ENCODE data around the gene PRSS36.

Gene PRSS36

GRCh38 chr16:31132303-31132979 is 17.4 kb downstream of the PRSS36 start:
- Histone ChIP-seq H3K9me3 (ENCODE audit: control insufficient read depth, insufficient read depth, low read length) (no peaks in the 10 kb centered on the region), H3K36me3 (ENCODE audit: control insufficient read depth, insufficient read depth, low read length) (peaks cover 13% of the 10 kb centered on the region), H3K27ac (ENCODE audit: low read length) (no peak overlapping the region), H3K4me1 (ENCODE audit: control insufficient read depth, insufficient read depth, low read length) (peaks cover 17% of the 10 kb centered on the region), H3K27me3 (ENCODE audit: control insufficient read depth, insufficient read depth, low read length) (no peaks in the 10 kb centered on the region), H3K4me3 (ENCODE audit: low read length) (no peak overlapping the region)
- DNase-seq (ENCODE audit: low read depth, low spot score), result no peak
- WGBS (ENCODE audit: insufficient coverage, insufficient read length), result no CpG with 5 or more reads among the region's 20 CpGs

DNA sequence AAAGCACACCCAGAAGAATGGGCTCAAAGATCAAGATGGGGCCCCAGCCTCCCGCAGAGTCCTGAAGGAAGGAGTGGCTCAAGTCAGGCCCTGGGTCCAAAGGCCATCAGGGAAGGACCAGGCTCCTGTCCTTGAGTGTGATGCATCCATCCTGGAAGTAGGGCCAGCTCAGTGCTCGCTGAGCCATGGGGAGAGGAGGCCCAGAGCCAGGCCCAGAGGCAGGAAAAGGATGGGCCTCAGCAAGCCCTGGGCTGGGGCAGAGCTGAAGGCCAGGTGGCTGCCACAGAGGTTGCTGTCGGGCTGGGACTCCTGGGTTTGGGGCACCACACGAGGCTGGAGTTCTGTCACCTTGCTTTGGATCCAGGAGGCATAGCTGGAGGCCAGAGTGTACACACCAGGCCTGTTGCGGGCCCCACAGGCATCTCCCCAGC is 18.0 kb downstream of the PRSS36 start:
- H3K4me3 ChIP-seq (ENCODE audit: low read length), result no peak overlapping the region
- H3K9me3 ChIP-seq (ENCODE audit: control insufficient read depth, insufficient read depth, low read length), result no peaks in the 10 kb centered on the region
- peaks cover 17% of the 10 kb centered on the region for H3K4me1 ChIP-seq (ENCODE audit: control insufficient read depth, insufficient read depth, low read length)
- H3K27ac ChIP-seq (ENCODE audit: low read length), result no peak overlapping the region
- H3K36me3 ChIP-seq (ENCODE audit: control insufficient read depth, insufficient read depth, low read length), result peaks cover 13% of the 10 kb centered on the region
- DNase-seq (ENCODE audit: low read depth, low spot score), result no peak
- no CpG with 5 or more reads among the region's 5 CpGs for WGBS (ENCODE audit: insufficient coverage, insufficient read length)
- no peaks in the 10 kb centered on the region for H3K27me3 ChIP-seq (ENCODE audit: control insufficient read depth, insufficient read depth, low read length)

DNA sequence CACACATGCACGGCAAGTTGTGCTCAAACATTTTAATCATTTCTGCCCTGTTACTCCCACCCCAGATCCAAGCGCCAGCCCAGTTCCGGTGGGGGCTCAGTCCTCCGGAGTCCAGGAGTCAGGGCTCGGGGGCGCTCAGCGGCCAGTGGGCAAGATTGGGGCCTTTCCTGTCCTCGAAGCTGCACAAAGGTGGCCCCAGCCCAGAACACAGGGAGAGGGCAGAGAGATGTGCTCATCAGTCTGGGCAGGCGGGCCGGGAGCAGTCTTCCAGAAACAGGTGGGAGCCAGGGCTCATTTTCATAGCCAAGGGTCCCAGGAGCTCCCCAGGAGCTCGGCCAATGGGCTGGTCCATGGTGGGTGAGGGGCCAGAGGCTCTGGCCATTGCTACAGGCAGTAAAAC is 18.4 kb downstream of the PRSS36 start:
- Histone ChIP-seq H3K36me3 (ENCODE audit: control insufficient read depth, insufficient read depth, low read length) (peaks cover 13% of the 10 kb centered on the region), H3K27me3 (ENCODE audit: control insufficient read depth, insufficient read depth, low read length) (no peaks in the 10 kb centered on the region), H3K4me3 (ENCODE audit: low read length) (no peak overlapping the region), H3K9me3 (ENCODE audit: control insufficient read depth, insufficient read depth, low read length) (no peaks in the 10 kb centered on the region), H3K4me1 (ENCODE audit: control insufficient read depth, insufficient read depth, low read length) (peaks cover 17% of the 10 kb centered on the region), H3K27ac (ENCODE audit: low read length) (no peak overlapping the region)
- no CpG with 5 or more reads among the region's 11 CpGs for WGBS (ENCODE audit: insufficient coverage, insufficient read length)
- no peak for DNase-seq (ENCODE audit: low read depth, low spot score)

DNA sequence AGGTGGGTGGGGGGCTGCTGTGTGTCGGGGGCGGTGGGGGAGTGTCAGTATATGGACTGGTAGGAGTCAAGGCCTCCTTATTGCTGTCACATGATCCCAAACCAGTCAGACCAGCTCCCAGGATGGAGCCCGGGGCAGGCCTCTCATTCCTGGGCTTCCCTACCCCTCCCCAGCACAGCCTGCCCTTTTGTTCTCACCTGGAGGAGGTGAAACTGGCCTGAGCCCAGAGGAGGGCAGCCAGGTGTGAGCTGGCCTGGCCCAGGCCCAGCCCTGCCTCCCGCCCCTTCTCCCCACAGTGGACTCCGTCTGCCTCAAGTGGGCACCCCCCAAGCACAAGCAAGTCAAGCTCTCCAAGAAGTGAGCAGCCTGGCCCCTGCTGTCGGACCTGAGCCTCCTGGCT is 19.0 kb downstream of the PRSS36 start:
- peaks cover 16% of the 10 kb centered on the region for H3K4me1 ChIP-seq (ENCODE audit: control insufficient read depth, insufficient read depth, low read length)
- WGBS (ENCODE audit: insufficient coverage, insufficient read length), result no CpG with 5 or more reads among the region's 6 CpGs
- H3K36me3 ChIP-seq (ENCODE audit: control insufficient read depth, insufficient read depth, low read length), result peaks cover 13% of the 10 kb centered on the region
- no peak overlapping the region for H3K27ac ChIP-seq (ENCODE audit: low read length)
- H3K9me3 ChIP-seq (ENCODE audit: control insufficient read depth, insufficient read depth, low read length), result no peaks in the 10 kb centered on the region
- H3K4me3 ChIP-seq (ENCODE audit: low read length), result no peak overlapping the region
- DNase-seq (ENCODE audit: low read depth, low spot score), result no peak
- no peaks in the 10 kb centered on the region for H3K27me3 ChIP-seq (ENCODE audit: control insufficient read depth, insufficient read depth, low read length)

DNA sequence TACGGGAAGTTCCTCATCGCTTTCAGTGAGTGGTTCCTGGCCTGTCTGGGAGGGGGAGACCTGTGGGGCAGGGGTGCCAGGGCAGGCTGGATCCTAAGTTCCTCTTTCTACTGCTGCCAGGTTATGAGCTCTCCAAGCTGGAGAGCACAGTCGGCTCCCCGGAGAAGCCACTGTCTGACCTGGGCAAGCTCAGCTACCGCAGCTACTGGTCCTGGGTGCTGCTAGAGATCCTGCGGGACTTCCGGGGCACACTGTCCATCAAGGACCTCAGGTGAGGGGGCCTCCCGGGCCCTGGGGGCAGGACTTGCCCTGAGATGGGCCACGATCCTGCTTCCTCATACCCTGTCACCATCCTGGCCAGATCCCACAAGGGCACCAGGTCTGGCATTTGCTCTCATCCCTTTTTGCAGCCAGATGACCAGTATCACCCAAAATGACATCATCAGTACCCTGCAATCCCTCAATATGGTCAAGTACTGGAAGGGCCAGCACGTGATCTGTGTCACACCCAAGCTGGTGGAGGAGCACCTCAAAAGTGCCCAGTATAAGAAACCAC is 19.5 kb downstream of the PRSS36 start:
- Histone ChIP-seq H3K36me3 (ENCODE audit: control insufficient read depth, insufficient read depth, low read length) (peaks cover 13% of the 10 kb centered on the region), H3K4me1 (ENCODE audit: control insufficient read depth, insufficient read depth, low read length) (peaks cover 14% of the 10 kb centered on the region), H3K4me3 (ENCODE audit: low read length) (no peak overlapping the region), H3K27ac (ENCODE audit: low read length) (no peak overlapping the region), H3K27me3 (ENCODE audit: control insufficient read depth, insufficient read depth, low read length) (no peaks in the 10 kb centered on the region), H3K9me3 (ENCODE audit: control insufficient read depth, insufficient read depth, low read length) (no peaks in the 10 kb centered on the region)
- no CpG with 5 or more reads among the region's 10 CpGs for WGBS (ENCODE audit: insufficient coverage, insufficient read length)
- no peak for DNase-seq (ENCODE audit: low read depth, low spot score)

DNA sequence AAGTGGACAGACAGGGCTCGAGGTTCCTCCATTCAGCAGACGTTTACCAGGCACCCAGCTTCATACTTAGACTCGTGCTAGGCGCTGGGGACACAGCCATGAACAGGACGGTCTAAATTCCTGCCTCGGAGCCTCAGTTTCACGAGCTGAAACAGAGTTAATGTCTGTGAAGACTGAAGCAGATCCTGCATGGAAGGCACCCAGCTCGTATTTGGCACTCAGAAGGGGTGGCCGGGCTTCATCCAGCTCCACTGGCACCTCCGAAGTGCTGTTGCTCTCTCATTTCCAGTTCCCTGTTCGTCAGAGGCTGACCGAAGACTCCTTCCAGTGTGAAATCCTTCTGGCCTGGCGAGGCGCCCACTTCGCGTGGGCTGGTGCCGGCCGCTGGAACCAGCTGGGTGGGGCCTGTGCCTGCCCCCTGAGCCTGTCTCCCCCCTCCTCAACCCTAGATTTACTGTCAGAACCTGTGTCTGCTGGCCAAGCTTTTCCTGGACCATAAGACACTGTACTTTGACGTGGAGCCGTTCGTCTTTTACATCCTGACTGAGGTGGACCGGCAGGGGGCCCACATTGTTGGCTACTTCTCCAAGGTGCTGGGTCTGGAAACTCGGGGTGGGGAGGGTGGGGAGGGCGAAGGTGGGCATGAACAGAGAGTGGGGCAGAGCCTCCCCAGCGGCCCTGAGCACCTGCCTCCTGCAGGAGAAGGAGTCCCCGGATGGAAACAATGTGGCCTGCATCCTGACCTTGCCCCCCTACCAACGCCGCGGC is 20.1 kb downstream of the PRSS36 start:
- Histone ChIP-seq H3K27ac (ENCODE audit: low read length) (no peak overlapping the region), H3K4me1 (ENCODE audit: control insufficient read depth, insufficient read depth, low read length) (peaks cover 14% of the 10 kb centered on the region), H3K27me3 (ENCODE audit: control insufficient read depth, insufficient read depth, low read length) (no peaks in the 10 kb centered on the region), H3K4me3 (ENCODE audit: low read length) (no peak overlapping the region), H3K36me3 (ENCODE audit: control insufficient read depth, insufficient read depth, low read length) (peaks cover 13% of the 10 kb centered on the region), H3K9me3 (ENCODE audit: control insufficient read depth, insufficient read depth, low read length) (no peaks in the 10 kb centered on the region)
- DNase-seq (ENCODE audit: low read depth, low spot score), result no peak
- WGBS (ENCODE audit: insufficient coverage, insufficient read length), result no CpG with 5 or more reads among the region's 29 CpGs

DNA sequence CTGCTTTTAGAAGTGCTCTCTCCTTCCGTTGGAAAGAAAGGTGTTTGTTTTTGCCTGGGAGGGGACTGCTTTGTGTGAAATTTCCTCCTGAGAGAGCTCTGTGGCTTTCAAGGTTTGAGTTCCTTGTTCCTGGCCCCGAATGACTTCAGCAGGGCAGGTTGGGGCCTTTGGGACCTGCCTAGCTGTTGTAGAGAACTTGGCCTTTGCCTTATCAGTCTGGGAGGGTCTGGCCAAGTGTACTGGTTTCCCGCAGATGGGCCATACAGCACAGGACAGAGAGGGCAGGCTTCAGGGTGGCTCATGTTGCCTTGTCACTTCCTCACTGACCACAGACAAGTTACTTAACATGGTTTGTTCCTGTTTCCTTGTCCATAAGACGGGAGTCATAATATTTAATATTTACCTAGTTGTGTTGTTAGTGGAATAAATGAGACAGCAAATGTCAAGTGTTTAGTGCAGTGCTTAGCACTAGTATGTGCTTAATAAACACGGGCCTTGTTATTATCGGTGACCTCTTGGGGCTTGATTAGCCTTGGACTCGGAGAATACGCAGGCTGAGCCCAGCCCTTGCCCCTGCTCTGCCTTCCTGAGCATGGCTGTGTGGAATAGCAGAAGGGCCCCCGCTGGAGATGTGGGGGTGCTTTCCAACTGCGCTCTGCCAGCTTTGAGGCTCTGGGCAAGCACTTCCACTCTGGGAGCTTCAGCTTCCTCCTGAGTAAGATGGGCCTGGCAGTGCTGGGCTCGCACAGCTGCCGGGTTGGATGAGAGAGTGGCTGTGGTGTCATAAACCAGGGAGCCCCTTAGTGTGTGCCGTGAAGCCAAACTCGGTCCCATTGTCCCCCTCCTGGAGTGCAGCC is 20.9 kb downstream of the PRSS36 start:
- H3K4me1 ChIP-seq (ENCODE audit: control insufficient read depth, insufficient read depth, low read length), result peaks cover 14% of the 10 kb centered on the region
- no peak for DNase-seq (ENCODE audit: low read depth, low spot score)
- H3K36me3 ChIP-seq (ENCODE audit: control insufficient read depth, insufficient read depth, low read length), result peaks cover 13% of the 10 kb centered on the region
- H3K27ac ChIP-seq (ENCODE audit: low read length), result no peak overlapping the region
- no peaks in the 10 kb centered on the region for H3K27me3 ChIP-seq (ENCODE audit: control insufficient read depth, insufficient read depth, low read length)
- WGBS (ENCODE audit: insufficient coverage, insufficient read length), result no CpG with 5 or more reads among the region's 14 CpGs
- no peaks in the 10 kb centered on the region for H3K9me3 ChIP-seq (ENCODE audit: control insufficient read depth, insufficient read depth, low read length)
- no peak overlapping the region for H3K4me3 ChIP-seq (ENCODE audit: low read length)

DNA sequence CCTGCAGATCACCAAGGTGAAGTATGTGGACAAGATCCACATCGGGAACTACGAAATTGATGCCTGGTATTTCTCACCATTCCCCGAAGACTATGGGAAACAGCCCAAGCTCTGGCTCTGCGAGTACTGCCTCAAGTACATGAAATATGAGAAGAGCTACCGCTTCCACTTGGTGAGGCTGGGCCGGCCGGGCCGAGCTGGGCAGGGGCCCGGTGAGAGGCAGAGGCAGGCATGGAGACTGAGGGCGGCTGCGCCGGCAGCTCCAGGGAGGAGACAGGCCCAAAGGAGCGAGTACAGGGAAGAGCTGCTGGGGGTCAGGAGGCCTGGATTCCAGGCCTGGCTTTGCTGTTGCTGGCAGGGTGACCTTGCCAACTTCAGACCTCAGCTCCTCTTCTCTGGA is 22.7 kb downstream of the PRSS36 start:
- Histone ChIP-seq H3K27me3 (ENCODE audit: control insufficient read depth, insufficient read depth, low read length) (no peaks in the 10 kb centered on the region), H3K4me1 (ENCODE audit: control insufficient read depth, insufficient read depth, low read length) (peaks cover 11% of the 10 kb centered on the region)
- WGBS (ENCODE audit: insufficient coverage, insufficient read length), result no CpG with 5 or more reads among the region's 13 CpGs

GRCh38 chr16:31125844-31126243 is 24.0 kb downstream of the PRSS36 start:
- Histone ChIP-seq H3K27ac (ENCODE audit: low read length) (no peak overlapping the region), H3K4me1 (ENCODE audit: control insufficient read depth, insufficient read depth, low read length) (peaks cover 5% of the 10 kb centered on the region; the same call in 1 of the 2 replicates), H3K4me3 (ENCODE audit: low read length) (no peak overlapping the region), H3K27me3 (ENCODE audit: control insufficient read depth, insufficient read depth, low read length) (no peaks in the 10 kb centered on the region), H3K9me3 (ENCODE audit: control insufficient read depth, insufficient read depth, low read length) (no peaks in the 10 kb centered on the region), H3K36me3 (ENCODE audit: control insufficient read depth, insufficient read depth, low read length) (peaks cover 2% of the 10 kb centered on the region)
- DNase-seq (ENCODE audit: low read depth, low spot score), result no peak
- WGBS (ENCODE audit: insufficient coverage, insufficient read length), result no CpG with 5 or more reads among the region's 3 CpGs

More for the DNA sequence above, 22.7 kb downstream of the PRSS36 start:
- Histone ChIP-seq H3K9me3 (ENCODE audit: control insufficient read depth, insufficient read depth, low read length) (no peaks in the 10 kb centered on the region), H3K36me3 (ENCODE audit: control insufficient read depth, insufficient read depth, low read length) (peaks cover 11% of the 10 kb centered on the region), H3K4me3 (ENCODE audit: low read length) (no peak overlapping the region), H3K27ac (ENCODE audit: low read length) (no peak overlapping the region)
- DNase-seq (ENCODE audit: low read depth, low spot score), result no peak

DNA sequence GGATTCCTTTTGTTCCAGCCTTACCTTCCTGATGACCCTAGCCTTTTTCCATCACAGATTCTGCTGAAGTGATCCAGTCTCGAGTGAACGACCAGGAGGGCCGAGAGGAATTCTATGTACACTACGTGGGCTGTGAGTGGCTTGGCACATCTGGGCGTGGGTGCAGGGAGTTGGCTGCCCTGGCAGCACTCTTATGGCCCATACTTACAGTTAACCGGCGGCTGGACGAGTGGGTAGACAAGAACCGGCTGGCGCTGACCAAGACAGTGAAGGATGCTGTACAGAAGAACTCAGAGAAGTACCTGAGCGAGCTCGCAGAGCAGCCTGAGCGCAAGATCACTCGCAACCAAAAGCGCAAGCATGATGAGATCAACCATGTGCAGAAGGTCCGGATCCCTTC is 29.7 kb downstream of the PRSS36 start:
- H3K27ac ChIP-seq (ENCODE audit: low read length), result no peak overlapping the region
- no peaks in the 10 kb centered on the region for H3K9me3 ChIP-seq (ENCODE audit: control insufficient read depth, insufficient read depth, low read length)
- H3K36me3 ChIP-seq (ENCODE audit: control insufficient read depth, insufficient read depth, low read length), result peaks cover 10% of the 10 kb centered on the region; the same call in 1 of the 2 replicates
- WGBS (ENCODE audit: insufficient coverage, insufficient read length), result no CpG with 5 or more reads among the region's 16 CpGs
- DNase-seq (ENCODE audit: low read depth, low spot score), result no peak
- no peaks in the 10 kb centered on the region for H3K4me1 ChIP-seq (ENCODE audit: control insufficient read depth, insufficient read depth, low read length)
- H3K4me3 ChIP-seq (ENCODE audit: low read length), result no peak overlapping the region
- no peaks in the 10 kb centered on the region for H3K27me3 ChIP-seq (ENCODE audit: control insufficient read depth, insufficient read depth, low read length)

Data from iPS DF 6.9 (cell line).